ENCODE measurements around the gene CALN1. TPM values are rescaled to one million over a fixed set of nuclear protein-coding genes. Genes with fewer than 3 reads are reported as not detected.

Gene CALN1
- total RNA-seq, 1 donor from 2014 or later, result 1.9 TPM

- TF ChIP-seq CTCF (conservative IDR thresholded peaks at IDR 0.05), result no peak
- Mint-ChIP-seq H3K4me1 (ENCODE audit: unreplicated experiment) (no peaks in the 10 kb centered on the region), H3K4me3 (no peak overlapping the region), H3K9me3 (no peaks in the 10 kb centered on the region), H3K36me3 (no peaks in the 10 kb centered on the region), H3K27me3 (peaks cover 7% of the 10 kb centered on the region), H3K27ac (no peak overlapping the region)
- no peak for DNase-seq (ENCODE audit: extremely low spot score, unreplicated experiment)
Measured at GRCh38 chr7:71842381-71842780, 569.8 kb downstream of the CALN1 start.

- no peaks in the 10 kb centered on the region for H3K27me3 Mint-ChIP-seq
- no peak for TF ChIP-seq CTCF (conservative IDR thresholded peaks at IDR 0.05)
- DNase-seq (ENCODE audit: extremely low spot score, unreplicated experiment), result no peak
- no peaks in the 10 kb centered on the region for H3K9me3 Mint-ChIP-seq
- H3K36me3 Mint-ChIP-seq, result no peaks in the 10 kb centered on the region
- no peaks in the 10 kb centered on the region for H3K4me1 Mint-ChIP-seq (ENCODE audit: unreplicated experiment)
- H3K4me3 Mint-ChIP-seq, result no peak overlapping the region
- H3K27ac Mint-ChIP-seq, result no peak overlapping the region
Measured at GRCh38 chr7:71835056-71835455, 577.1 kb downstream of the CALN1 start.

- H3K4me3 Mint-ChIP-seq, result no peak overlapping the region
- H3K27ac Mint-ChIP-seq, result no peak overlapping the region
- H3K36me3 Mint-ChIP-seq, result no peaks in the 10 kb centered on the region
- H3K27me3 Mint-ChIP-seq, result no peaks in the 10 kb centered on the region
- H3K9me3 Mint-ChIP-seq, result no peaks in the 10 kb centered on the region
- H3K4me1 Mint-ChIP-seq (ENCODE audit: unreplicated experiment), result no peaks in the 10 kb centered on the region
- no peak for TF ChIP-seq CTCF (conservative IDR thresholded peaks at IDR 0.05)
- no peak for DNase-seq (ENCODE audit: extremely low spot score, unreplicated experiment)
Measured at GRCh38 chr7:71829515-71829914, 582.6 kb downstream of the CALN1 start.

GRCh38 chr7:71828361-71828760 is 583.8 kb downstream of the CALN1 start:
- Mint-ChIP-seq H3K27me3 (no peaks in the 10 kb centered on the region), H3K27ac (no peak overlapping the region), H3K4me3 (no peak overlapping the region), H3K9me3 (no peaks in the 10 kb centered on the region), H3K36me3 (no peaks in the 10 kb centered on the region), H3K4me1 (ENCODE audit: unreplicated experiment) (no peaks in the 10 kb centered on the region)
- DNase-seq (ENCODE audit: extremely low spot score, unreplicated experiment), result no peak
- TF ChIP-seq CTCF (conservative IDR thresholded peaks at IDR 0.05), result no peak

- TF ChIP-seq CTCF (conservative IDR thresholded peaks at IDR 0.05), result no peak
- Mint-ChIP-seq H3K9me3 (no peaks in the 10 kb centered on the region), H3K4me1 (ENCODE audit: unreplicated experiment) (no peaks in the 10 kb centered on the region), H3K4me3 (no peak overlapping the region), H3K27ac (no peak overlapping the region), H3K27me3 (no peaks in the 10 kb centered on the region), H3K36me3 (no peaks in the 10 kb centered on the region)
- DNase-seq (ENCODE audit: extremely low spot score, unreplicated experiment), result no peak
Measured at GRCh38 chr7:71826141-71826540, 586.0 kb downstream of the CALN1 start.

Data from type B pancreatic cell (in vitro differentiated cells).